RCC 7860 (cell line): Measurements from ENCODE around the gene BUB1.
"Not testable (repeated sequence)": the region's sequence is repeated elsewhere in the genome, so short reads cannot be mapped to it uniquely, and the experiment has no call there.

Experiments
- DNase-seq: peaks from one replicate; pipeline ENCODE4 v3.0.0-alpha.2; 2015; ENCODE audit warnings: low spot score
- FAIRE-seq: peaks from 2 replicates; lab custom pipeline; 2012; peaks lifted over from hg19 to GRCh38; lab: Jason Lieb, UNC

The BUB1 gene

DNA sequence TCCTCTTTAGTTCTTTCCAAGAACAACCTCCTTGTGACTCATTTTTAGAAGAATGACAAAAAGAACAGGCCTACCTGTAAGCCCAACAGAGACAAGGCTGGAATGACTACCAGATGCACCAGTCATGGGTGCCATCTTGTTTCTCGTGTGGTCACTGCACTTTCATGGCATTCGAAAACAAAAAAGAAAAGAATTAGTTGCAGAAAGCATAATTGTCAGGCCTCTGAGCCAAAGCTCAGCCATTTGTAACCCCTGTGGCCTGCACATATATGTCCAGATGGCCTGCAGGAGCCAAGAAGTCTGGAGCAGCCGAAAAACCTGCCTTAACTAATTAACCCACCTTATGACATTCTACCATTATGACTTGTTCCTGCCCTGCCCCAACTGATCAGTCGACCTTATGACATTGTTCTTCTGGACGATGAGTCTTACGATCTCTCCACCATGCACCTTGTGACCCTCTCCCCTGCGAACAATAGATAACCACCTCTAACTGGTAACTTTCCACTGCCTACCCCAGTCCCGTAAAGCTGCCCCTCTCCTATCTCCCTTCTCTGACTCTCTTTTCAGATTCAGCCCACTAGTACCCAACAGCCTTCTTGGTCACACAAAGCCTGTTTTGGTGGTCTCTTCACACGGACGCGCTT is 13.9 kb upstream of the BUB1 start:
- FAIRE-seq (no peak), DNase-seq (no peak)

GRCh38 chr2:110690083-110690965 is 12.5 kb upstream of the BUB1 start:
- FAIRE-seq: no peak
- DNase-seq: no peak

DNA sequence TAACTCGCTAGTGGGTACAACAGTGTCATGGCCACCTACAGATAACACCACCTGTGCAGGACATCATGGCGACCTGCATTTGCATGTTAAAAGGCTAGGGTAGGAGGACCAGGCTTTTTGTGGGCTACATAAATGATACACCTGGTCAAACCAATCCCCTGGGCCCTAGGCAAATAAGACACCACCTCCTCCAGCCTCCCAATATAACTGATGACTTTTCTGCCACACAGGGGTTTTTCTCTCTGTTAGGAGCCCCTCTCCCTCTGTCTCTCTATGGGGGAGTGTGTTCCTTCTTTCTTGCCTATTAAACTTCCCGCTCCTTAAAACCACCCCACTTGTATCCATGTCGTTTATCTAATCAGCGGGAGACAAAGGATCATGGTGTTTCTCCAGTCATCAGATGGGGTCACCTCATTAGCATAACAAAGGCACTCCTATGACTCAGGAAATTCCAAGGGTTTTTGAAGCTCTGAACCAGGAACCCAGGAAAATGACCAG is 10.8 kb upstream of the BUB1 start:
- FAIRE-seq: no peak
- DNase-seq: no peak

DNA sequence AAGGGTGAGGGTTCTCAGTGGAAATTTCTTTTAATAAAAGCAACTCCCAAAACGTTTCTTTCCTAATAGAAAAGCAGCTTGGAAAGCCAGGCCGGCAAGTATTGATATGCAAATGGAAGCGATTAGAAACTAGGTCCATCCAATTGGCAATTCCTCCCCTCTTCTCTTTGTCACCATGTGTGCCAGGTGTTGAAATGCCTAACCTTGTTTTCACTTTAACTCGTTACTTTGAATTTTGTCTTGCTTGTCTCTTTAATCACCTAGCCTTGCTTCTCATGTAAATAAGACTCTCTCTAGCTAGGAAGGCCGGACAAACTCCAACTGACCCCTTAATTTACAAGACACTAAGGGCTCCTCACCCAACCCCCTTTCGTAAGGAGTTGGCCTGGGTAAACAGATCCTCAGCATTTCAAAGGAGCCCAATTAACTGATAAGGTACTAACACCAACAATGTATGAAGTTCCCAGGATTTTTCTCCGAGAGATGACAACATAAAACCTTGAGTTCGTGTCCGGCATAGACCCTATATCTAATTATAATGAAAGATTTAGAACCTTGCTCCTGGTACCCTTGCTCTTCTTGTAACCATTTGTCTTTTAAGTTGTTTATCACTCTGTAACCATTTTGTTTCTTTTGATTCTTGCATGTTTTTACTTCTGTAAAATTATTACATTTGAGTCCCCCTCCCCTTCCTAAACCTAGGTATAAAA is 10.1 kb upstream of the BUB1 start:
- not testable (repeated sequence) for FAIRE-seq, DNase-seq

- no peak for FAIRE-seq
Observed at GRCh38 chr2:110682872-110683271, 5.0 kb upstream of the BUB1 start.

GRCh38 chr2:110682267-110682666 is 4.4 kb upstream of the BUB1 start:
- FAIRE-seq: no peak

More at GRCh38 chr2:110682872-110683271, 5.0 kb upstream of the BUB1 start:
- no peak for DNase-seq

DNA sequence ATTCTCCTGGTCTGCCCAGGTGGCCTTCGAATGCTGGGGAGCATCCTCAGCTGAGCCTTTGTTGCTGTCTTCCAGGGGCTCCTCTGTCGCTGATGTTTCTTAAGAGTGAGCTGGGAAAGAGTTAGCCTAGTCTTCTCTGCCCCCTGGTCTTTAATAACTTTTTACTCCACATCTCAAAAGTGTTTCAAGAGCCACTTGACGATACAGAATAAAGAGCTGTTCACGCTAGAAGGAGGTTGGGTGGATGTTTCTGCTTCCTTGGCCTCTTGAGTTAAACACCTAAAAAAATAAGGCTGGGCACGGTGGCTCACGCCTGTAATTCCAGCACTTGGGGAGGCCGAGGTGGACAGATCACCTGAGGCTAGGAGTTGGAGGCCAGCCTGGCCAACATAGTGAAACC is 2.8 kb upstream of the BUB1 start:
- FAIRE-seq (no peak), DNase-seq (no peak)

More at GRCh38 chr2:110682267-110682666, 4.4 kb upstream of the BUB1 start:
- DNase-seq: no peak

- FAIRE-seq: no peak
Observed at GRCh38 chr2:110679865-110680264, 2.0 kb upstream of the BUB1 start.

DNA sequence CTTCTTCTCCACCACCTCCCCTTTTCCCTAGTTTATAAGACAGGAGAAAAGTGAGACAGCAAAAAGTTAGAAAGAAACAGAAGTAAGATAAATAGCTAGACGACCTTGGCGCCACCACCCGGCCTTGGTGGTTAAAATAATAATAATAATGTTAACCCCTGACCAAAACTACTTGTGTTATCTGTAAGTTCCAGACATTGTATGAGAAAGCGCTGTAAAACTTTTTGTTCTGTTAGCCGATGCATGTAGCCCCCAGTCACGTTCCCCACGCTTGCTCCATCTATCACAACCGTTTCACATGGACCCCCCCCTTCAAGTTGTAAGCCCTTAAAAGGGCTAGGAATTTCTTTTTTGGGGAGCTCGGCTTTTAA is 1.5 kb upstream of the BUB1 start:
- no peak for DNase-seq
- FAIRE-seq: no peak

More at GRCh38 chr2:110679865-110680264, 2.0 kb upstream of the BUB1 start:
- DNase-seq: no peak

- FAIRE-seq (no peak), DNase-seq (no peak)
Observed at GRCh38 chr2:110678457-110679336, 834 bp upstream of the BUB1 start.

GRCh38 chr2:110677080-110677479 is 783 bp downstream of the BUB1 start:
- DNase-seq: no peak
- FAIRE-seq: no peak

DNA sequence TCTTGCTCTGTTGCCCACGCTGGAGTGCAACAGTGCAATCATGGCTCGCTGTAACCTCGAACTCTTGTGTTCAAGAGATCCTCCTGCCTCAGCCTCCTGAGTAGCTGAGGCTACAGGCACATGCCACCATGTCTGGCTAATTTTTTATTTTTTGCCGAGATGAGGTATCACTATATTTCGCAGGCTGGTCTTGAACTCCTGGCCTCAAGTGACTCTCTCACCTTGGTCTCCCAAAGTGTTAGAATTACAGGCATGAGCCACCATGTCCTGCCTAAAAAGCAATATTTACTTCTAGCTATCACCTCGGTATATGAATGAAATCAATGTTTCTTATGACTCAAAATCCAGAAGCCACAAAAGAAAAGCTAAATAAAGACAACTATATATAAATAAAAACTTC is 2.2 kb downstream of the BUB1 start:
- DNase-seq (no peak), FAIRE-seq (no peak)

- DNase-seq: peak; percentile 87
- peak; percentile 91 for FAIRE-seq
Observed at GRCh38 chr2:110674620-110675555, 3.0 kb downstream of the BUB1 start.

- FAIRE-seq: no peak
- no peak for DNase-seq
Observed at GRCh38 chr2:110673201-110673600, 4.7 kb downstream of the BUB1 start.

DNA sequence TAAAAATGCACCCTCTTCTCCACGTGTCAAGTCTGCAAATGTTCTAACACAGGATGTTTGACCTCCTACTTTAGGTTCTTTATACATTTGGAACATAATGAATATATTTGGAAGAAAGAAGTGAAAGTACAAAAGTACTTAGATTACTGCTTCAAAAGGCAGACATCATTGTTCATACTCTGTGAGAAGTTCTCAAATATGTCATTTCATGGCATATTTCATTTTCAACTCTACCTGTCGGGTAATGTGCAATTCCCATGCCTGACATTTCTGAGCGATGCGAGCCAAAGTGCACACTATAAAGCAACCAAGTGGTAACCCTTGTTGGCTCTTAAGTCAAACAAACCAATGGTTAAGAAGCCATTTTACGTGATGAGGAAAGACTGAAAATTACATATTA is 7.0 kb downstream of the BUB1 start:
- DNase-seq (no peak), FAIRE-seq (no peak)

DNA sequence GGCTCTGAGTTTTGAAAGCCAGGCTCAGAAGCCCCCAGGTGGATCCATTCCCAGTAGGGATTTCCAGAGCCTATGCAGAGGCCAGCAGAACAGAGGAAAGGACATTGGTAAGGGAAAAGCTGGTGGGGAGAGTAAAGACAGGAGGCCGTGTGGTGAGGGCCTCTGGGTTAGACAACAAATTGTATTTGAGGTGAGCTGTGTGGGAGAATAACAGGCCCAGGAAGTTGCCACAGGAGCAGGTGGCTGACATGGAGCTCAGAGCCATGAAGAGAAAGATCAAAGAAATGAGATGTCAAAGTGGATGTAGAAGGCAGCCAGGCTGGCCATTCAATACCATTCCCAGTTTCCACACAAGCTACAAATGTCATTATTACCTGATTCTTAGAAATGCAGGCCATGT is 8.8 kb downstream of the BUB1 start:
- DNase-seq: no peak
- no peak for FAIRE-seq

GRCh38 chr2:110667071-110667470 is 10.8 kb downstream of the BUB1 start:
- DNase-seq (no peak), FAIRE-seq (no peak)

- DNase-seq: no peak
Observed at GRCh38 chr2:110664135-110664534, 13.7 kb downstream of the BUB1 start.

GRCh38 chr2:110662560-110662959 is 15.3 kb downstream of the BUB1 start:
- DNase-seq (no peak), FAIRE-seq (no peak)

More at GRCh38 chr2:110664135-110664534, 13.7 kb downstream of the BUB1 start:
- no peak for FAIRE-seq
